Hepatocyte (in vitro differentiated cells): ENCODE results near the gene LYL1.

Experiments
- CTCF ChIP-seq: fragments of 200-600 bp; sonication (generic); IDR thresholded peaks from 2 replicates; pipeline ENCODE4 v1.5.1; 2016; ENCODE audit warnings: antibody characterized with exemption, mild to moderate bottlenecking; ENCODE audit not compliant: poor library complexity
- EZH2phosphoT487 ChIP-seq: fragments of 200-600 bp; sonication (generic); IDR thresholded peaks from one replicate; pipeline ENCODE4 v1.6.1; 2018; ENCODE audit warnings: antibody characterized with exemption, mild to moderate bottlenecking, low read depth, moderate library complexity; ENCODE audit not compliant: unreplicated experiment, severe bottlenecking

- TF ChIP-seq CTCF: no peak
- no peak for TF ChIP-seq EZH2phosphoT487
These were observed 35.5 kb downstream of the LYL1 start for GRCh38 chr19:13066933-13067807.
